HCT116 (cell line): ENCODE results near the gene DMD. TPM values are rescaled to one million over a fixed set of nuclear protein-coding genes. Genes with fewer than 3 reads are reported as not detected.

Source experiments
- ATAC-seq: fragments of 200-7000 bp; cut with Tn5 transposase; 2 replicates; pipeline ENCODE4 v1.9.1; 2020; ENCODE audit warnings: mild to moderate bottlenecking, moderate library complexity
- BruUV-seq: library from RNA; stranded (reverse); fragments of 400-500 nt; replicated peaks from 2 replicates; lab custom pipeline; 2021; lab: Mats Ljungman, UMichigan
- CTCF ChIA-PET: fragments of 300-600 bp; sonication (Branson Sonifier 250); formaldehyde crosslinking; loops from one replicate; lab custom pipeline; 2021; ENCODE audit warnings: antibody characterized with exemption; lab: Charles Lee
- POLR2A ChIA-PET: fragments of 300-600, 350-600 bp; sonication (Branson Sonifier 250); formaldehyde crosslinking; loops from one replicate; lab custom pipeline; 2021; ENCODE audit warnings: antibody characterized with exemption; lab: Charles Lee
- RAD21 ChIA-PET, 2 experiments: fragments of 300-600 bp; sonication (Branson Sonifier 250); formaldehyde crosslinking; loops; one replicate each; lab custom pipeline; 2023; ENCODE audit warnings: low total read pairs in 2 of 2; ENCODE audit not compliant: uncharacterized antibody in 2 of 2, unreplicated experiment in 2 of 2, low non-redundant PET in 1 of 2; lab: Charles Lee
- DNase-seq: peaks from one replicate; pipeline ENCODE4 v3.0.0-alpha.2; 2010; ENCODE audit warnings: low read depth, low spot score
- H2AFZ ChIP-seq: fragments of 200-600 bp; shearing (Covaris generic), sonication (generic); 2 replicates; pipeline ENCODE4 v1.6.1; 2017; ENCODE audit warnings: low read depth, mixed run types, mixed read lengths, antibody characterized with exemption, low read length; ENCODE audit not compliant: poor library complexity, severe bottlenecking
- H3K27ac ChIP-seq: 2 replicates; pipeline ENCODE4 v1.5.1; 2012; ENCODE audit warnings: low read depth, low read length
- H3K27me3 ChIP-seq: fragments of 200-600 bp; sonication (generic); 2 replicates; pipeline ENCODE4 v1.6.1; 2016; ENCODE audit warnings: mixed run types, low read length, mixed read lengths; ENCODE audit not compliant: insufficient read depth
- H3K36me3 ChIP-seq, 2 experiments: fragments of 200-500 bp in 1 of 2; fragments of 200-600 bp in 1 of 2; sonication (Bioruptor generic) in 1 of 2; sonication (generic) in 1 of 2; 2 replicates each; pipeline versions ENCODE4 v1.5.1 to v1.6.1; 2014 to 2016; ENCODE audit warnings: low read length in 2 of 2, inconsistent platforms in 1 of 2, mixed read lengths in 1 of 2, mixed run types in 1 of 2; ENCODE audit not compliant: insufficient read depth in 2 of 2, control insufficient read depth in 1 of 2
- H3K4me1 ChIP-seq, 2 experiments: fragments of 200-600 bp in 1 of 2; sonication (generic) in 1 of 2; 2 replicates each; pipeline versions ENCODE4 v1.5.1 to v1.6.1; 2012 to 2017; ENCODE audit warnings: low read length in 2 of 2, inconsistent platforms in 1 of 2, mild to moderate bottlenecking in 1 of 2, mixed read lengths in 1 of 2, mixed run types in 1 of 2, moderate library complexity in 1 of 2; ENCODE audit not compliant: insufficient read depth in 2 of 2, control insufficient read depth in 1 of 2
- H3K4me2 ChIP-seq: fragments of 200-600 bp; sonication (generic); 2 replicates; pipeline ENCODE4 v1.6.1; 2017; ENCODE audit warnings: mixed run types, low read length, mixed read lengths
- H3K4me3 ChIP-seq, 2 experiments: fragments of 200-600 bp in 1 of 2; sonication (generic) in 1 of 2; replicated peaks in 1 of 2; 2 replicates each; pipeline ENCODE4 v1.5.1; 2011 to 2016; ENCODE audit warnings: low read length in 2 of 2, control low read depth in 1 of 2, low read depth in 1 of 2, mild to moderate bottlenecking in 1 of 2, mixed read lengths in 1 of 2, mixed run types in 1 of 2
- H3K79me2 ChIP-seq: fragments of 200-600 bp; sonication (generic); 2 replicates; pipeline ENCODE4 v1.6.1; 2017; ENCODE audit warnings: mild to moderate bottlenecking, mixed run types, low read length, moderate library complexity, mixed read lengths; ENCODE audit not compliant: insufficient read depth
- H3K9ac ChIP-seq: fragments of 200-600 bp; sonication (generic); 2 replicates; pipeline ENCODE4 v1.6.1; 2016; ENCODE audit warnings: low read length, mixed read lengths
- H3K9me2 ChIP-seq: fragments of 200-600 bp; sonication (generic), shearing (Covaris generic); 2 replicates; pipeline ENCODE4 v1.6.1; 2017; ENCODE audit warnings: mixed run types, mild to moderate bottlenecking, moderate library complexity; ENCODE audit not compliant: insufficient read depth
- H3K9me3 ChIP-seq, 2 experiments: fragments of 200-500 bp in 1 of 2; fragments of 200-600 bp in 1 of 2; sonication (Bioruptor generic) in 1 of 2; sonication (generic) in 1 of 2; 2 replicates each; pipeline ENCODE4 v1.6.1; 2014 to 2017; ENCODE audit warnings: low read length in 2 of 2, mixed read lengths in 2 of 2, inconsistent platforms in 1 of 2, low read depth in 1 of 2, mild to moderate bottlenecking in 1 of 2, mixed run types in 1 of 2, moderate library complexity in 1 of 2; ENCODE audit not compliant: control insufficient read depth in 1 of 2, insufficient read depth in 1 of 2
- H4K20me1 ChIP-seq: fragments of 200-600 bp; sonication (generic), shearing (Covaris generic); 2 replicates; pipeline ENCODE4 v1.6.1; 2017; ENCODE audit warnings: mixed run types, mild to moderate bottlenecking, moderate library complexity; ENCODE audit not compliant: insufficient read depth
- CBX3 ChIP-seq: IDR thresholded peaks from 2 replicates; pipeline ENCODE4 v1.6.1; 2012; ENCODE audit warnings: low read depth
- CEBPB ChIP-seq: IDR thresholded peaks from 2 replicates; pipeline ENCODE4 v1.6.1; 2012; ENCODE audit warnings: low read depth
- EGR1 ChIP-seq: IDR thresholded peaks from 2 replicates; pipeline ENCODE4 v1.6.1; 2012; ENCODE audit warnings: low read depth
- ELF1 ChIP-seq: IDR thresholded peaks from 2 replicates; pipeline ENCODE4 v1.6.1; 2012; ENCODE audit warnings: low read depth, borderline replicate concordance
- MAX ChIP-seq: IDR thresholded peaks from 2 replicates; pipeline ENCODE4 v1.6.1; 2012
- POLR2A ChIP-seq: IDR thresholded peaks from 2 replicates; pipeline ENCODE4 v1.7.0; 2011; ENCODE audit warnings: borderline replicate concordance; ENCODE audit not compliant: insufficient read depth, insufficient read length; ENCODE audit errors: extremely low read depth
- SIN3A ChIP-seq: IDR thresholded peaks from 2 replicates; pipeline ENCODE4 v1.6.1; 2012; ENCODE audit warnings: low read depth
- SP1 ChIP-seq: IDR thresholded peaks from 2 replicates; pipeline ENCODE4 v1.6.1; 2012; ENCODE audit warnings: low read depth
- SRF ChIP-seq: IDR thresholded peaks from 2 replicates; pipeline ENCODE4 v1.6.1; 2012; ENCODE audit warnings: low read depth
- YY1 ChIP-seq: IDR thresholded peaks from 2 replicates; pipeline ENCODE4 v1.6.1; 2011; ENCODE audit warnings: low read length, low read depth, moderate library complexity, mild to moderate bottlenecking; ENCODE audit not compliant: insufficient replicate concordance; ENCODE audit errors: extremely low read depth
- ZFX ChIP-seq: fragments of 450-650 bp; IDR thresholded peaks from 2 replicates; pipeline ENCODE4 v1.6.1; 2017
- intact Hi-C: fragments of 100-400 bp; cut with micrococcal nuclease; formaldehyde crosslinking; loops from 2 replicates; pipeline ENCODE4 v1.10.0; 2022
- total RNA-seq: library from RNA; stranded (reverse); gene quantifications from one replicate; pipeline ENCODE4 v1.2.1, GENCODE V29; 2021; ENCODE audit not compliant: unreplicated experiment
- TF ChIP-seq, protein P1 (sequence below): IDR thresholded peaks from 2 replicates; pipeline ENCODE4 v1.6.1; 2012; ENCODE audit warnings: low read depth

The DMD gene
- total RNA-seq, 1 experiment from 2014 or later: 0.05 TPM

- intact Hi-C loops: no loop called here
- Histone ChIP-seq H3K4me3 (no peak overlapping the region), H3K27me3 (no peaks in the 10 kb centered on the region), H3K79me2 (no peaks in the 10 kb centered on the region), H3K4me2 (no peak overlapping the region), H3K9ac (no peak overlapping the region), H3K27ac (no peak overlapping the region), H3K4me1 (no peaks in the 10 kb centered on the region), H3K9me3 (no peaks in the 10 kb centered on the region), H4K20me1 (no peaks in the 10 kb centered on the region), H3K9me2 (no peaks in the 10 kb centered on the region), H2AFZ (no peak overlapping the region), H3K36me3 (no peaks in the 10 kb centered on the region)
- ATAC-seq (no peak), DNase-seq (no peak)
- CTCF ChIA-PET: no interaction called here
- POLR2A ChIA-PET: no interaction called here
- no TSS peak for BruUV-seq
- RAD21 ChIA-PET: no interaction called here
- no peak for TF ChIP-seq SP1
- no peak for TF ChIP-seq POLR2A
- TF ChIP-seq SRF: no peak
Measured at GRCh38 chrX:32597777-32598176, 613.6 kb downstream of the DMD start.

DNA sequence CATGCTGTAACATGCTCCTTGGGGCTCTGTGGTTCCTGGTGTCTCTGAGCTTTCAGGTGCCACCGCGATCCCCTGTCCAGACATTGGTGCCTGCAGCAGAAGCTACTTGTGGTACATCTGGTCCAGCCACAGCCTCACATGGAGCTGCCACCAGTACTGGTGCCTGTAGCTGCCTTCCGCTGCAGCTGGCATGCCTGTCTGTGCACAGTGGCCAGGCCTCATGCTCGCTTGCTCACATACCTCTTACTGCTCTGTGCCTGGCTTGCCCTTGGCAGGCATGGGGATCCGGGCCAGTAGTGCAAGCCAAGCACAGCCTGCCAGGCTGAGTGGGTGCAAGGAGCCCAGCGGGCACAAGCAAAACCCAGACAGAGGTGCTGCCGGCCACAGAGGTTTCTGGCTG, 618.6 kb downstream of the DMD start:
- H3K4me2 ChIP-seq: no peak overlapping the region
- H3K9me3 ChIP-seq: no peaks in the 10 kb centered on the region
- no peaks in the 10 kb centered on the region for H3K27me3 ChIP-seq
- H3K79me2 ChIP-seq: no peaks in the 10 kb centered on the region
- no peak overlapping the region for H3K9ac ChIP-seq
- H3K9me2 ChIP-seq: no peaks in the 10 kb centered on the region
- no peak for DNase-seq
- POLR2A ChIA-PET: no interaction called here
- no peak overlapping the region for H3K27ac ChIP-seq
- no TSS peak for BruUV-seq
- intact Hi-C loops: no loop called here
- no peak overlapping the region for H2AFZ ChIP-seq
- H3K4me3 ChIP-seq: no peak overlapping the region
- TF ChIP-seq CBX3 (no peak), POLR2A (no peak), MAX (no peak), EGR1 (no peak), CEBPB (no peak), ELF1 (no peak), SIN3A (no peak), SRF (no peak), ZFX (no peak), YY1 (no peak)
- TF ChIP-seq, protein P1, sequence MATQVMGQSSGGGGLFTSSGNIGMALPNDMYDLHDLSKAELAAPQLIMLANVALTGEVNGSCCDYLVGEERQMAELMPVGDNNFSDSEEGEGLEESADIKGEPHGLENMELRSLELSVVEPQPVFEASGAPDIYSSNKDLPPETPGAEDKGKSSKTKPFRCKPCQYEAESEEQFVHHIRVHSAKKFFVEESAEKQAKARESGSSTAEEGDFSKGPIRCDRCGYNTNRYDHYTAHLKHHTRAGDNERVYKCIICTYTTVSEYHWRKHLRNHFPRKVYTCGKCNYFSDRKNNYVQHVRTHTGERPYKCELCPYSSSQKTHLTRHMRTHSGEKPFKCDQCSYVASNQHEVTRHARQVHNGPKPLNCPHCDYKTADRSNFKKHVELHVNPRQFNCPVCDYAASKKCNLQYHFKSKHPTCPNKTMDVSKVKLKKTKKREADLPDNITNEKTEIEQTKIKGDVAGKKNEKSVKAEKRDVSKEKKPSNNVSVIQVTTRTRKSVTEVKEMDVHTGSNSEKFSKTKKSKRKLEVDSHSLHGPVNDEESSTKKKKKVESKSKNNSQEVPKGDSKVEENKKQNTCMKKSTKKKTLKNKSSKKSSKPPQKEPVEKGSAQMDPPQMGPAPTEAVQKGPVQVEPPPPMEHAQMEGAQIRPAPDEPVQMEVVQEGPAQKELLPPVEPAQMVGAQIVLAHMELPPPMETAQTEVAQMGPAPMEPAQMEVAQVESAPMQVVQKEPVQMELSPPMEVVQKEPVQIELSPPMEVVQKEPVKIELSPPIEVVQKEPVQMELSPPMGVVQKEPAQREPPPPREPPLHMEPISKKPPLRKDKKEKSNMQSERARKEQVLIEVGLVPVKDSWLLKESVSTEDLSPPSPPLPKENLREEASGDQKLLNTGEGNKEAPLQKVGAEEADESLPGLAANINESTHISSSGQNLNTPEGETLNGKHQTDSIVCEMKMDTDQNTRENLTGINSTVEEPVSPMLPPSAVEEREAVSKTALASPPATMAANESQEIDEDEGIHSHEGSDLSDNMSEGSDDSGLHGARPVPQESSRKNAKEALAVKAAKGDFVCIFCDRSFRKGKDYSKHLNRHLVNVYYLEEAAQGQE: no peak
- no peaks in the 10 kb centered on the region for H4K20me1 ChIP-seq
- CTCF ChIA-PET: no interaction called here
- ATAC-seq: no peak
- no peaks in the 10 kb centered on the region for H3K36me3 ChIP-seq
- RAD21 ChIA-PET: no interaction called here
- no peaks in the 10 kb centered on the region for H3K4me1 ChIP-seq
